Measurements from ENCODE around the gene C21orf58.

C21orf58 gene

GRCh38 chr21:46294647-46295176 lies 29.0 kb downstream of the C21orf58 start:
- DNase-seq: no peak

- DNase-seq: no peak
Observed at GRCh38 chr21:46291561-46291960, 32.1 kb downstream of the C21orf58 start.

GRCh38 chr21:46289655-46290179 lies 34.0 kb downstream of the C21orf58 start:
- no peak for DNase-seq

GRCh38 chr21:46287541-46287940 lies 36.1 kb downstream of the C21orf58 start:
- no peak for DNase-seq

GRCh38 chr21:46286648-46287002 lies 37.0 kb downstream of the C21orf58 start:
- DNase-seq: no peak

GRCh38 chr21:46285761-46286647 lies 37.7 kb downstream of the C21orf58 start, which contains the start of gene YBEY:
Gene YBEY (plus strand): TSS chr21:46286342. CDS start chr21:46286914, 572 bp downstream.
- peak; percentile 88 to 90 for DNase-seq

GRCh38 chr21:46285206-46285661 lies 38.4 kb downstream of the C21orf58 start, which contains the start of gene MCM3AP:
Gene MCM3AP (minus strand): TSS chr21:46285611. CDS start chr21:46285286, 325 bp downstream.
- DNase-seq: no peak

GRCh38 chr21:46284733-46285132 lies 38.9 kb downstream of the C21orf58 start:
- no peak for DNase-seq

GRCh38 chr21:46284077-46284644 lies 39.5 kb downstream of the C21orf58 start:
- no peak for DNase-seq

- DNase-seq: no peak
Observed at GRCh38 chr21:46274797-46275390, 48.8 kb downstream of the C21orf58 start.

GRCh38 chr21:46273341-46273740 lies 50.3 kb downstream of the C21orf58 start:
- DNase-seq: no peak

- DNase-seq: no peak
Observed at GRCh38 chr21:46269466-46269865, 54.2 kb downstream of the C21orf58 start.

GRCh38 chr21:46268371-46268770 lies 55.3 kb downstream of the C21orf58 start:
- DNase-seq: no peak

GRCh38 chr21:46266946-46267345 lies 56.7 kb downstream of the C21orf58 start:
- DNase-seq: no peak

- no peak for DNase-seq
Observed at GRCh38 chr21:46265736-46266525, 57.7 kb downstream of the C21orf58 start.

- peak in 1 of 2 donors; percentile 11 for DNase-seq
Observed at GRCh38 chr21:46264690-46265144, 59.0 kb downstream of the C21orf58 start.

- no peak for DNase-seq
Observed at GRCh38 chr21:46264046-46264689, 59.5 kb downstream of the C21orf58 start.

GRCh38 chr21:46256501-46256994 lies 67.1 kb downstream of the C21orf58 start:
- no peak for DNase-seq

- DNase-seq: no peak
Observed at GRCh38 chr21:46255758-46256337, 67.8 kb downstream of the C21orf58 start.

- DNase-seq: no peak
Observed at GRCh38 chr21:46255166-46255565, 68.5 kb downstream of the C21orf58 start.

Measured in stimulated activated CD4-positive, alpha-beta T cell treated with anti-CD3 and anti-CD28 coated beads, Interleukin-2, amount 100 ng/mL, for 24 hours (primary cell).